ENCODE measurements around the gene SPARC. TPM values are rescaled to one million over a fixed set of nuclear protein-coding genes. Genes with fewer than 3 reads are reported as not detected.

Gene SPARC
- total RNA-seq, 1 experiment from 2014 or later = 418 TPM

- DNase-seq (ENCODE audit: low spot score) = peak; percentile 40
- ATAC-seq = peak; percentile 90
- Mint-ChIP-seq H3K27ac (no peak overlapping the region), H3K4me3 (no peak overlapping the region), H3K27me3 (ENCODE audit: low read depth) (no peaks in the 10 kb centered on the region; the same call in 1 of the 2 replicates), H3K36me3 (no peaks in the 10 kb centered on the region), H3K9me3 (peaks cover 4% of the 10 kb centered on the region; the same call in 1 of the 2 replicates), H3K4me1 (peaks cover 38% of the 10 kb centered on the region)
- peak; percentile 12; the same call in 1 of the 2 replicates for TF ChIP-seq TEAD1 (CRISPR knock-in tag; IDR thresholded peaks at IDR 0.05)
- no peak for TF ChIP-seq SMAD4 (CRISPR knock-in tag; IDR thresholded peaks at IDR 0.05)
- peak; percentile 93 for TF ChIP-seq ZNF423 (CRISPR knock-in tag; IDR thresholded peaks at IDR 0.05)
- CTCF ChIA-PET = interaction anchor here (0.6 to 3.7 kb wide), 8 partner anchors 18 to 319 kb away, joined by 3 to 26 read pairs (median 5); no protein-coding TSS in a partner anchor
- POLR2A ChIA-PET = interaction anchor here (0.5 to 1.1 kb wide), 3 partner anchors 15 to 74 kb away, joined by 3 to 4 read pairs (median 3); no protein-coding TSS in a partner anchor
Measured at GRCh38 chr5:151619812-151620460, 66.8 kb downstream of the SPARC start.

DNA sequence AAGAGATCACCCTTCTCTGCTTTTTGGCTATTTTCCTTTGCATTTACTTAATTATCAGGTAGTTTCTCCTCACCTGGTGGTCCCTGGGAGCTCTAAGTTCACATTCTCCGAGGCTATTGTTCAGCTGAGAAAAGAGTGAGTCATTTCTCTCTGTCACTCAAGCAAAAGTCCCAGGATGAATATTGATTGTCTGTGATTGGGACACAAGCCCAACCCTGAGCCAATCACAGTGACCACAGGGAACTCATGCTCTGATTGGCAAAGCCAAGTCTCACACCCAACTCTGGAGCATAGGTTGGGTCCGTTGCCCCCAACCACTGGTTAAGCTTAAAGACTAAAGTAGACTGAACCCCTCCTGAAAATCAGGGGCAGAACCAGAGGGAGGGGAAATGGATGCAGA, 67.8 kb downstream of the SPARC start:
- H3K27me3 Mint-ChIP-seq (ENCODE audit: low read depth) = no peaks in the 10 kb centered on the region; the same call in 1 of the 2 replicates
- TF ChIP-seq CREM (CRISPR knock-in tag; IDR thresholded peaks at IDR 0.05) = no peak
- TF ChIP-seq NFYB (CRISPR knock-in tag; conservative IDR thresholded peaks at IDR 0.05; ENCODE audit: low read depth) = no peak
- no peak for TF ChIP-seq RELA (CRISPR knock-in tag; IDR thresholded peaks at IDR 0.05; ENCODE audit: borderline replicate concordance)
- no peak for TF ChIP-seq JUN (CRISPR knock-in tag; IDR thresholded peaks at IDR 0.05)
- TF ChIP-seq GRHL2 (CRISPR knock-in tag; IDR thresholded peaks at IDR 0.05; ENCODE audit: insufficient replicate concordance, severe bottlenecking) = no peak
- TF ChIP-seq ZNF396 (CRISPR knock-in tag; IDR thresholded peaks at IDR 0.05; ENCODE audit: borderline replicate concordance) = no peak
- no peak for TF ChIP-seq IRF2 (CRISPR knock-in tag; IDR thresholded peaks at IDR 0.05; ENCODE audit: borderline replicate concordance, low read depth)
- TF ChIP-seq PREB (CRISPR knock-in tag; IDR thresholded peaks at IDR 0.05; ENCODE audit: borderline replicate concordance) = no peak
- TF ChIP-seq NR2C2 (CRISPR knock-in tag; IDR thresholded peaks at IDR 0.05) = no peak
- no peak for TF ChIP-seq RORB (CRISPR knock-in tag; IDR thresholded peaks at IDR 0.05)
- TF ChIP-seq, protein P1, sequence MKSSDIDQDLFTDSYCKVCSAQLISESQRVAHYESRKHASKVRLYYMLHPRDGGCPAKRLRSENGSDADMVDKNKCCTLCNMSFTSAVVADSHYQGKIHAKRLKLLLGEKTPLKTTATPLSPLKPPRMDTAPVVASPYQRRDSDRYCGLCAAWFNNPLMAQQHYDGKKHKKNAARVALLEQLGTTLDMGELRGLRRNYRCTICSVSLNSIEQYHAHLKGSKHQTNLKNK (CRISPR knock-in tag; IDR thresholded peaks at IDR 0.05) = no peak
- DNase-seq (ENCODE audit: low spot score) (no peak), ATAC-seq (no peak)
- H3K4me1 Mint-ChIP-seq = peaks cover 38% of the 10 kb centered on the region
- H3K4me3 Mint-ChIP-seq = no peak overlapping the region
- CTCF ChIA-PET = interaction anchor here (1.5 to 3.7 kb wide), 4 partner anchors 33 to 96 kb away, joined by 3 to 26 read pairs (median 10); no protein-coding TSS in a partner anchor
- POLR2A ChIA-PET = interaction anchor here (1.1 kb wide), 1 partner anchor 14 kb away, joined by 4 read pairs; no protein-coding TSS in a partner anchor
- H3K36me3 Mint-ChIP-seq = no peaks in the 10 kb centered on the region
- no peak overlapping the region for H3K27ac Mint-ChIP-seq
- peaks cover 4% of the 10 kb centered on the region; the same call in 1 of the 2 replicates for H3K9me3 Mint-ChIP-seq

DNA sequence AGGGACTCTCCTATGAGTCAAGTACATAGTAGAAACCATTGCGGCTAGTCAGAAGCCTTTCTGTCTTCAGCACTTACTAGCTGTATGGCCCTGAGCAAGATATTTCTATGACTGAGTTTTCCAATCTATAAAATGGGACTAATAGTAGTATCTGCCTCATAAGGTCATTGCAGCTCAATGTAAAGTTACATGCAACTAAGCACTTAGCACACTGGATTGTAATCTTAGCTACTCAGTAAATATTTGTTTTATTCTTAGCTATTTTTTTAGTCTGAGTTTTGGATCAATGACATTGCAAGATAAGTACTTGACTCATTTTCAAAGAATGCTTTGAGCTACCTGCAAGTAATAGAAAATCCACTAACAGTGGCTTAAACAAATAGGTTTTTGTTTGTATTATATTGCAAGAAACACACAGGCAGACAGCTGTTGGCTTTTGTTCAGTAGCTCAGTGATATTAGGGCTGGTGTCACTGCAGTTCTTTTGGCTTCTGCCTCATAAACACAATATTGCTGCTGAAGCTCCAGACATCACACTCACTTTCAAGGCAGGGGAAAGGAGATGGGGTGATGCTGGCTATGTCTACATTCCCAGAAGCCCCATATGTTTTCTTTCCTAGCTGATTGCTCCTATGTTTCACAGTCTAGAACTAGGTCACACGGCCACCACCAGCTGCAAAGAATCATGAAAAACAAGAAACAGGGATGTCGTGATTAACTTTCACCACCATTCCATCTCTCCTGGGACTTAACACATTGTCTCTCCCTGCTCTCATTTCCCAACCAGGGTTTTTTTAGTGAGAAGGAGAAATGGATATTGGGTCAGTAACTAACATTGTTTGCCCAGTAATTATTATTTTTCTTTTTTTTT, 68.6 kb downstream of the SPARC start:
- Mint-ChIP-seq H3K4me1 (peaks cover 38% of the 10 kb centered on the region), H3K36me3 (no peaks in the 10 kb centered on the region), H3K9me3 (peaks cover 4% of the 10 kb centered on the region; the same call in 1 of the 2 replicates), H3K27ac (no peak overlapping the region), H3K27me3 (ENCODE audit: low read depth) (no peaks in the 10 kb centered on the region; the same call in 1 of the 2 replicates), H3K4me3 (no peak overlapping the region)
- TF ChIP-seq, protein P2, sequence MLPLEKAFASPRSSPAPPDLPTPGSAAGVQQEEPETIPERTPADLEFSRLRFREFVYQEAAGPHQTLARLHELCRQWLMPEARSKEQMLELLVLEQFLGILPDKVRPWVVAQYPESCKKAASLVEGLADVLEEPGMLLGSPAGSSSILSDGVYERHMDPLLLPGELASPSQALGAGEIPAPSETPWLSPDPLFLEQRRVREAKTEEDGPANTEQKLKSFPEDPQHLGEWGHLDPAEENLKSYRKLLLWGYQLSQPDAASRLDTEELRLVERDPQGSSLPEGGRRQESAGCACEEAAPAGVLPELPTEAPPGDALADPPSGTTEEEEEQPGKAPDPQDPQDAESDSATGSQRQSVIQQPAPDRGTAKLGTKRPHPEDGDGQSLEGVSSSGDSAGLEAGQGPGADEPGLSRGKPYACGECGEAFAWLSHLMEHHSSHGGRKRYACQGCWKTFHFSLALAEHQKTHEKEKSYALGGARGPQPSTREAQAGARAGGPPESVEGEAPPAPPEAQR (CRISPR knock-in tag; IDR thresholded peaks at IDR 0.05) = no peak
- TF ChIP-seq ZNF219 (CRISPR knock-in tag; IDR thresholded peaks at IDR 0.05; ENCODE audit: borderline replicate concordance) (no peak), GABPB1 (CRISPR knock-in tag; IDR thresholded peaks at IDR 0.05) (peak; percentile 41; the same call in 1 of the 2 replicates), IRF2 (CRISPR knock-in tag; IDR thresholded peaks at IDR 0.05; ENCODE audit: borderline replicate concordance, low read depth) (no peak), NFE2L1 (CRISPR knock-in tag; IDR thresholded peaks at IDR 0.05) (no peak), TEAD4 (CRISPR knock-in tag; IDR thresholded peaks at IDR 0.05) (no peak), ZNF423 (CRISPR knock-in tag; IDR thresholded peaks at IDR 0.05) (no peak), GTF2I (CRISPR knock-in tag; conservative IDR thresholded peaks at IDR 0.05) (peak; percentile 28; the same call in 1 of the 2 replicates)
- TF ChIP-seq, protein P3, sequence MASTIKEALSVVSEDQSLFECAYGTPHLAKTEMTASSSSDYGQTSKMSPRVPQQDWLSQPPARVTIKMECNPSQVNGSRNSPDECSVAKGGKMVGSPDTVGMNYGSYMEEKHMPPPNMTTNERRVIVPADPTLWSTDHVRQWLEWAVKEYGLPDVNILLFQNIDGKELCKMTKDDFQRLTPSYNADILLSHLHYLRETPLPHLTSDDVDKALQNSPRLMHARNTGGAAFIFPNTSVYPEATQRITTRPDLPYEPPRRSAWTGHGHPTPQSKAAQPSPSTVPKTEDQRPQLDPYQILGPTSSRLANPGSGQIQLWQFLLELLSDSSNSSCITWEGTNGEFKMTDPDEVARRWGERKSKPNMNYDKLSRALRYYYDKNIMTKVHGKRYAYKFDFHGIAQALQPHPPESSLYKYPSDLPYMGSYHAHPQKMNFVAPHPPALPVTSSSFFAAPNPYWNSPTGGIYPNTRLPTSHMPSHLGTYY (CRISPR knock-in tag; IDR thresholded peaks at IDR 0.05) = no peak
- TF ChIP-seq, protein P4, sequence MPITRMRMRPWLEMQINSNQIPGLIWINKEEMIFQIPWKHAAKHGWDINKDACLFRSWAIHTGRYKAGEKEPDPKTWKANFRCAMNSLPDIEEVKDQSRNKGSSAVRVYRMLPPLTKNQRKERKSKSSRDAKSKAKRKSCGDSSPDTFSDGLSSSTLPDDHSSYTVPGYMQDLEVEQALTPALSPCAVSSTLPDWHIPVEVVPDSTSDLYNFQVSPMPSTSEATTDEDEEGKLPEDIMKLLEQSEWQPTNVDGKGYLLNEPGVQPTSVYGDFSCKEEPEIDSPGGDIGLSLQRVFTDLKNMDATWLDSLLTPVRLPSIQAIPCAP (CRISPR knock-in tag; IDR thresholded peaks at IDR 0.05) = no peak
- DNase-seq (ENCODE audit: low spot score) (no peak), ATAC-seq (no peak)
- ChIA-PET POLR2A (no interaction called here), CTCF (interaction anchor here (1.2 to 3.7 kb wide), 4 partner anchors 34 to 94 kb away, joined by 3 to 26 read pairs (median 4); no protein-coding TSS in a partner anchor)
